ENCODE data around the gene HOXA10. TPM values are rescaled to one million over a fixed set of nuclear protein-coding genes. Genes with fewer than 3 reads are reported as not detected.

The HOXA10 gene
- total RNA-seq, 1 experiment from 2014 or later: 16.2 TPM

- no peak for DNase-seq
- Histone ChIP-seq H3K4me1 (no peaks in the 10 kb centered on the region), H3K36me3 (no peaks in the 10 kb centered on the region), H3K27me3 (no peaks in the 10 kb centered on the region), H3K4me3 (peak overlapping the region; percentile 64), H3K9me3 (replicated peaks) (no peaks in the 10 kb centered on the region), H3K27ac (no peak overlapping the region; the same call in 1 of the 2 replicates)
Measured at GRCh38 chr7:27148756-27149641, 25.1 kb downstream of the HOXA10 start.

GRCh38 chr7:27148031-27148755 lies 25.9 kb downstream of the HOXA10 start:
- Histone ChIP-seq H3K36me3 (no peaks in the 10 kb centered on the region), H3K9me3 (replicated peaks) (no peaks in the 10 kb centered on the region), H3K27me3 (no peaks in the 10 kb centered on the region), H3K27ac (no peak overlapping the region), H3K4me3 (no peak overlapping the region), H3K4me1 (no peaks in the 10 kb centered on the region)
- no peak for DNase-seq

GRCh38 chr7:27147199-27148030 lies 26.7 kb downstream of the HOXA10 start, which contains the start of gene HOXA6:
Gene HOXA6, minus strand, starts transcription at chr7:27147774. Its CDS starts 25 bp downstream, at chr7:27147749.
- Histone ChIP-seq H3K4me1 (no peaks in the 10 kb centered on the region), H3K27ac (no peak within 1 kb of the TSS), H3K36me3 (no peaks in the 10 kb centered on the region), H3K4me3 (no peak within 1 kb of the TSS), H3K27me3 (no peaks in the 10 kb centered on the region), H3K9me3 (replicated peaks) (no peaks in the 10 kb centered on the region)
- no peak for DNase-seq

GRCh38 chr7:27146491-27147198 lies 27.5 kb downstream of the HOXA10 start:
- Histone ChIP-seq H3K36me3 (no peaks in the 10 kb centered on the region), H3K27me3 (no peaks in the 10 kb centered on the region), H3K4me3 (no peak overlapping the region), H3K9me3 (replicated peaks) (no peaks in the 10 kb centered on the region), H3K27ac (no peak overlapping the region), H3K4me1 (no peaks in the 10 kb centered on the region)
- no peak for DNase-seq

DNA sequence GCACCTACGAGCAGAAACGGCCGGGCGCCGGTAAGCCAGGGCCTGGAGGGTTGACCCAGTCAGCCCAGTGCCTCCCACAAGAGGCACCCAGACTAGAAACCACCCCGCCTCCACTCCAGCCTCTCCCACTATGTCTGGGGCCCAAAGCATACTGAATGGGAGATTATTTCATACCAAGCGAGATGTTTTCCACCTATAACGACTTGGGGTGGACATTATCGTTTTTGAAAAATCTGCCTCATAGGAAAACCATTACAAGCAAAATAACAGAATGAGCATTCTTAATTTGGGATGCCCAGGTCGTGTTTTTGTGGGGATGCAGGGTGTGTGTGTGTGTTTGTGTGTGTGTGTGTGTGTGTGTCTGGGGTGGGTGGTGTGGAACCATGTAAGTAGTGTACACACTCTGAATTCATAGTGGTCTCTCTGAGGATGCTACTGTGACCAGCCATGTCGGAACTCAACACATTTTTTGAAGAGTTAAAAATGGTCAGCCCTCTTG lies 28.2 kb downstream of the HOXA10 start:
- Histone ChIP-seq H3K4me3 (no peak overlapping the region), H3K27ac (no peak overlapping the region), H3K27me3 (no peaks in the 10 kb centered on the region), H3K4me1 (no peaks in the 10 kb centered on the region), H3K9me3 (replicated peaks) (no peaks in the 10 kb centered on the region), H3K36me3 (no peaks in the 10 kb centered on the region)
- no peak for DNase-seq

- H3K27ac ChIP-seq: no peak overlapping the region
- no peaks in the 10 kb centered on the region for H3K9me3 ChIP-seq (replicated peaks)
- DNase-seq: no peak
- no peaks in the 10 kb centered on the region for H3K27me3 ChIP-seq
- H3K4me3 ChIP-seq: no peak overlapping the region
- no peaks in the 10 kb centered on the region for H3K36me3 ChIP-seq
- H3K4me1 ChIP-seq: no peaks in the 10 kb centered on the region
Measured at GRCh38 chr7:27145165-27145913, 28.8 kb downstream of the HOXA10 start.

- no peaks in the 10 kb centered on the region for H3K36me3 ChIP-seq
- H3K9me3 ChIP-seq (replicated peaks): no peaks in the 10 kb centered on the region
- H3K27ac ChIP-seq: no peak overlapping the region
- no peaks in the 10 kb centered on the region for H3K27me3 ChIP-seq
- H3K4me3 ChIP-seq: no peak overlapping the region
- no peak for DNase-seq
- no peaks in the 10 kb centered on the region for H3K4me1 ChIP-seq
Measured at GRCh38 chr7:27144781-27145164, 29.3 kb downstream of the HOXA10 start.

GRCh38 chr7:27143950-27144780 lies 30.0 kb downstream of the HOXA10 start:
- Histone ChIP-seq H3K4me3 (peak overlapping the region; percentile 73; the same call in 1 of the 2 replicates), H3K27me3 (no peaks in the 10 kb centered on the region), H3K27ac (no peak overlapping the region), H3K36me3 (no peaks in the 10 kb centered on the region), H3K9me3 (replicated peaks) (no peaks in the 10 kb centered on the region), H3K4me1 (no peaks in the 10 kb centered on the region)
- DNase-seq: no peak

GRCh38 chr7:27143023-27143949 lies 30.8 kb downstream of the HOXA10 start, which contains the start of gene HOXA5:
Gene HOXA5, minus strand, starts transcription at chr7:27143681. Its CDS starts 74 bp downstream, at chr7:27143607.
- no peaks in the 10 kb centered on the region for H3K27me3 ChIP-seq

DNA sequence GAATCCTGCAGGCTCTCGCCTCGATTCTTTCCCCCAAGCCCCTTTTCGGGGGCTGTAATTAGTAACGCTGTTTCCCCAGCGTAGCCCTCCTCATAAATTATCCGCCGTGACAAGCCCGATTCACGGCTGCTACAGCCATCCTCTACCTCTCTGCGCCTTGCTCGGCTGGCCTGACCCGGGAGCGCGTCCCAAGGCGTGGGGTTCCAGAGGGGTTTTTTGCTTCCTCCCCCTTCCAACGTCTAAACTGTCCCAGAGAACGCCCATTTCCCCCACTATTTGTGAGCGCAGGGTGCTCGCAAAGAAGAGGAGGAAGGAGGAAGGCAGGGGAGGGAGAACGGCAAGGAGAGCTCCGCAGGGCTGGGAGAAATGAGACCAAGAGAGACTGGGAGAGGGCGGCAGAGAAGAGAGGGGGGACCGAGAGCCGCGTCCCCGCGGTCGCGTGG lies 31.5 kb downstream of the HOXA10 start:
- Histone ChIP-seq H3K4me1 (peaks cover 2% of the 10 kb centered on the region), H3K9me3 (replicated peaks) (no peaks in the 10 kb centered on the region), H3K4me3 (peak overlapping the region; percentile 73), H3K27ac (peak overlapping the region; percentile 83), H3K36me3 (no peaks in the 10 kb centered on the region), H3K27me3 (no peaks in the 10 kb centered on the region)
- DNase-seq: peak in 1 of 2 experiments; percentile 73

More at GRCh38 chr7:27143023-27143949, 30.8 kb downstream of the HOXA10 start, which contains the start of gene HOXA5:
- peak within 1 kb of the TSS; percentile 73 for H3K4me3 ChIP-seq
- DNase-seq: peak; percentile 91 to 95
- no peaks in the 10 kb centered on the region for H3K9me3 ChIP-seq (replicated peaks)
- H3K36me3 ChIP-seq: no peaks in the 10 kb centered on the region
- no peaks in the 10 kb centered on the region for H3K4me1 ChIP-seq
- H3K27ac ChIP-seq: peak within 1 kb of the TSS; percentile 83

- Histone ChIP-seq H3K9me3 (replicated peaks) (no peaks in the 10 kb centered on the region), H3K36me3 (no peaks in the 10 kb centered on the region), H3K27me3 (no peaks in the 10 kb centered on the region), H3K27ac (peak overlapping the region; percentile 83), H3K4me1 (peaks cover 6% of the 10 kb centered on the region), H3K4me3 (peak overlapping the region; percentile 73)
- peak; percentile 78 to 87 for DNase-seq
Measured at GRCh38 chr7:27141923-27142579, 32.1 kb downstream of the HOXA10 start.
